SK-N-MC (cell line): Measurements from ENCODE around the gene DDX25.

Experiments used
- DNase-seq: peaks from one replicate; pipeline ENCODE4 v3.0.0-alpha.2; 2011; ENCODE audit warnings: low read depth, low spot score
- H3K27ac ChIP-seq: fragments of 200-600 bp; sonication (generic); 2 replicates; pipeline ENCODE4 v1.5.1; 2016; ENCODE audit warnings: mixed run types
- H3K36me3 ChIP-seq: fragments of 200-600 bp; sonication (generic); 2 replicates; pipeline ENCODE4 v1.6.1; 2017; ENCODE audit warnings: antibody characterized with exemption, low read length, mixed read lengths; ENCODE audit not compliant: insufficient read depth
- H3K4me3 ChIP-seq: fragments of 200-600 bp; sonication (generic); 2 replicates; pipeline ENCODE4 v1.5.1; 2016
- H3K9ac ChIP-seq: fragments of 200-600 bp; sonication (generic); 2 replicates; pipeline ENCODE4 v1.8.0; 2017; ENCODE audit warnings: mixed run types, mixed read lengths; ENCODE audit not compliant: insufficient read length
- H3K9me3 ChIP-seq: fragments of 200-600 bp; sonication (generic); 2 replicates; pipeline ENCODE4 v1.6.1; 2017; ENCODE audit warnings: low read depth, mild to moderate bottlenecking, antibody characterized with exemption, low read length, moderate library complexity, mixed read lengths
- EZH2 ChIP-seq: fragments of 200-600 bp; sonication (generic); IDR thresholded peaks from one replicate; pipeline ENCODE4 v1.6.1; 2017; ENCODE audit warnings: antibody characterized with exemption
- FOXP2 ChIP-seq: optimal IDR thresholded peaks from 2 replicates; pipeline ENCODE3; 2011; ENCODE audit warnings: mild to moderate bottlenecking, moderate library complexity; ENCODE audit not compliant: insufficient read depth; ENCODE audit errors: extremely low read length, control extremely low read depth
- POLR2AphosphoS5 ChIP-seq: IDR thresholded peaks from 2 replicates; pipeline ENCODE4 v1.6.1; 2012; ENCODE audit warnings: mild to moderate bottlenecking, low read depth, low read length, borderline replicate concordance

DDX25 gene

DNA sequence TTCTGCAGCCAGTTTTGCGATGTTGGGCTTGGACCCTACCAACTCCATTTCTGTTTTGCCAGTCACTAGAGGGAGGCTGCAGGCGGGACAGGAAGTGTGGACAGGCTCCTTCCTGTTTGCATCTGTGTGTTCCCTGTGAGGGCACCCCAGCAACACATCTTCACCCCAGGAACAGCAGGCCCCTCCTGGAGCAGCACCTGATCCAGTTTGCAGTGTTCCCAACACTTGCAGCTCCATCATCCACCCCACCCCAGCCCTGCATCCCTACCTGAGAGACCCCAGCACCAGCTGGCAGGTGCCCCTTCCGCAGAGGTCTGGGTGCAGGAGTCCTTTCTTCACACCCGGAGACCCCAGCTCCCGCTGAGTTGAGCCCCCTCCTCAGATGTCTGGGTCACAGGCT is 34.1 kb downstream of the DDX25 start:
- Histone ChIP-seq H3K9me3 (no peaks in the 10 kb centered on the region), H3K4me3 (no peak overlapping the region), H3K36me3 (no peaks in the 10 kb centered on the region), H3K9ac (no peak overlapping the region), H3K27ac (no peak overlapping the region)
- DNase-seq: no peak
- no peak for TF ChIP-seq POLR2AphosphoS5
- no peak for TF ChIP-seq EZH2
- TF ChIP-seq FOXP2: no peak

DNA sequence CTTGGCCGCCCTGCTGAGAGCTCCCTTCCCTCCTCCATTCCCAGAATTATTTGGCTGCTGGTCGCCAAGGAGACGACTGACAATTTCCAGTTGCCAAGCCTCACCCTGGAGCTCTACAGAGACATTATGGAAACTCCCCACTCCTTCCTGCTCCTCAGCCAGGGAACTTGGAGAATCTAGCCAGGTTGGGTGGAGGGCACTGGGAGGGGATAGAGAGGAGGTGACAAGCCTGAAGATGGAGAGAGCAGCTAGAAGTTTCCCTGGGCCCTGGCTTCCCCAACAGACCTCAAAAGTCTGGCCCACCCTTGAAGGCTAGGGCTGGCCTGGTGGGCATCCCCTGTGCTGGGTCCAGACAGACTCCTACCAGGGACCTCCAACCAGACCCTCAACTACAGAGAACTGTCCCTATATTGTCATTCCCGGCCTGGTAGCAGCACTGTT is 34.8 kb downstream of the DDX25 start:
- Histone ChIP-seq H3K9me3 (no peaks in the 10 kb centered on the region), H3K36me3 (no peaks in the 10 kb centered on the region), H3K4me3 (no peak overlapping the region), H3K27ac (no peak overlapping the region), H3K9ac (no peak overlapping the region)
- TF ChIP-seq FOXP2: no peak
- TF ChIP-seq EZH2: no peak
- no peak for TF ChIP-seq POLR2AphosphoS5
- DNase-seq: no peak

DNA sequence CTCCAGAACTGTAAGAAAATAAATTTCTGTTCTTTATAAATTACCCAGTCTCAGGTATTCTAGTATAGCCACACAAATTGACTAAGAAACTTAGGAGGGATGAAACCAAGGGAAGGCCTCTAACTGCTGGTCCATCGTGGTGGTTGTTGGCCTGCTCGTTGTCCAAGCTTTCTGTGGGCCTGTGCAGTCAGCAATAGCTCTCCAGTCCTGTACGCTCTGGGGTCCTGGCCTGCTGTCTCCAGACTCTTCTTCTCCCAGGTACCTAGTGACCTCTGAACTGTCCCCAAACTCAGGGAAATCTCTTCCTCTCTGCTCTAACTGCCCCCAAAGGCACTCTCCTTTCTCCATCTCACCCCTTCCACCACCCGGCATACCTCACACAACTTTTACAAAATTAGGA is 35.8 kb downstream of the DDX25 start:
- no peak for TF ChIP-seq EZH2
- TF ChIP-seq FOXP2: no peak
- no peak for TF ChIP-seq POLR2AphosphoS5
- Histone ChIP-seq H3K27ac (no peak overlapping the region), H3K9ac (no peak overlapping the region), H3K9me3 (no peaks in the 10 kb centered on the region), H3K4me3 (no peak overlapping the region), H3K36me3 (no peaks in the 10 kb centered on the region)
- DNase-seq: no peak

DNA sequence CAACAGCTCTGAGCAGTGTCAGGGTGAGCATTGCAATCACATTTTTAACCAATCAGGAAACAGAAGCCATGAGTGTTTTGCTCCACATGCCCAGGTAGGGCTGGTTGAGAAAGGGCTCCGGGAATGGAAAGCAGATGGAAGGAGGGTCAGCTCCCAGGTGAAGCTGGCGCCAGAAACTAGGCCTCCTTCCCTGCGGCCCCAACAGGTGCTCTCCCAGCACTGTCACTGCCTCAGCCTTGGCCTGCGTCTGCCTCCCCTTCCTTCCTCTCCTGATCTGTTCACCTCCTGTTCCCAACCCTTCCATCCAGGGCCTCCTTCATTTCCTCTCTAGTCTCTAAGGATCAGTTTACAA is 36.9 kb downstream of the DDX25 start:
- no peak for TF ChIP-seq EZH2
- TF ChIP-seq FOXP2: no peak
- no peak for TF ChIP-seq POLR2AphosphoS5
- H3K36me3 ChIP-seq: no peaks in the 10 kb centered on the region
- no peak overlapping the region for H3K27ac ChIP-seq
- no peak overlapping the region for H3K9ac ChIP-seq
- DNase-seq: no peak
- H3K4me3 ChIP-seq: no peak overlapping the region
- H3K9me3 ChIP-seq: no peaks in the 10 kb centered on the region

DNA sequence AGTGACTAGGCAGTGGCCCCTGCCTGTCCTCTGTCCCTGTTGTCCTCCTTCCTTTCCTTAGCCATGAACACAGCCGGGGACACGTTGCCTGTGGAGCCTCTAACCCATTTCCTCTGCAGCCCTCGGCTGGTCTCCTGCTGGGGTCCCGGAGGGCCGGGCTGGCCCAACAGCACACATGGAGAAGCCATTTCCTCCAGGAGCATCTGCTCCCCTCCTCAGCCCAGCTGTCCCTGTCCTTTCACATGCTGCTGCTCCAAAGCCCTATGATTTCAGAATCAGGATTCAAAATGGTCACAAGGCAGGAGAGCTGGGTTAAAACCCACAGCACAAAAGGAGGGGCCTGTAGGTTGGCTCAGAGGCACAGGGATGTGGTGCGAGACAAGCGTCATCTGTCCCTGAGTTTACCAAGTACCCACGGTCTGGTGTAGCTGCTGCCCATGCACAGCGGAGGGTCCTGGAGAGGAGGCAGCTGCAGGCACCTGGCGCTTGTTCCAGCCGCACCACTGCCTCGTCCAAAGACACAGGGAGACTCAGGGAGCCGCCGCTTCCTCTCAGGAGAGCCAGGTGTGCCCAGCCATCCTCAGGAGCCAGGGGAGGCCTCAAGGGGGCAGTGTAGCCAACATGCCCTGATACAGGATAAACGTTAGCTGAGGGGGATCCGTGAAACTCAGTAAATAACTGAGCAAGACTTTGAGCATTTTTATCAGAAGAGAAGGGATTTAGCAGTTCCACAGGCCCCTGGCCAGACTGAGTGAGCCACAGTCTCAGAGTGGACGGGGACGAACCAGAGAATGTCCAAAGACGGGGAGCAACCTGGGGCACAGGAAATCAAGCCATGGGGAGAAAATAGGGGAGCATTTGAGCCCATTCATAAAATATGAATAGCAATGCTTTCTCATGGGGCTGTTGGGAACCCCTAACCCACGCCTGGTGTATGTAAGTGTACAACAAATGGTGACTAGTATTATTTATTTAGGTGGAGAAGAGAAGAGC is 37.6 kb downstream of the DDX25 start:
- H3K4me3 ChIP-seq: no peak overlapping the region
- no peak for DNase-seq
- H3K36me3 ChIP-seq: no peaks in the 10 kb centered on the region
- H3K9ac ChIP-seq: no peak overlapping the region
- no peak for TF ChIP-seq POLR2AphosphoS5
- TF ChIP-seq FOXP2: no peak
- TF ChIP-seq EZH2: no peak
- H3K9me3 ChIP-seq: no peaks in the 10 kb centered on the region
- H3K27ac ChIP-seq: no peak overlapping the region

DNA sequence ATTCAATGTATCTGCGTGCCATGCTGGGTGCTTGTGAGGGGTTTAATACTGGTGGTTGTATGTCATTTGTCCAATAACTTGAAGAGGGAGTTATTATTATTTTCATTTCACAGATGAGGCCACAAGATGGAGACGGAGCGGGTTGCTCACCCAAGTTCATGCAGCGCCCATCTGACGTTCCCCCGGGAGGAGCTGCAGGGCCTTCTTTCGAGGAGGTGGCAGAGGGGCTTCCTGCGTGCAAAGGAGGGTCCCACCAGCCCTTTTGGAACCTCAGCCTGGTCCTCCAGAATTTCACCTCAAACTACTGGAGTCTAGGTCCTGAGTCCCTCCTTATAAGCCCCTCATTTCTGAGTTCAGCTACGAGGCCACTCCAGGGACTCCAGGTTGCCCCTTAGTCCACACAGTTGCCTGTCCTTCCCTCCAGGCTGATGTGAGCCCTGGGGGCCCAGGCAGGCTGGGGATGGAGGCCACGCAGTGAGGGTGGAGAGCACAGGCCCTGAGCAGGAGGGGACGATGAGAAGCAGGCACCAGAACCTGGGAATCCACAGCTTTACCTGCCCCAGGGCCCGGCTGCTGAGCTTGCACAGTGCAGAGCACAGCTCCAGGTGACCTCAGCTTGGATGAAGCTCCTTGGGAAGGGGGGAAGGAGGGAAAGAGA is 38.6 kb downstream of the DDX25 start:
- TF ChIP-seq POLR2AphosphoS5 (no peak), FOXP2 (no peak), EZH2 (no peak)
- DNase-seq: no peak
- H3K27ac ChIP-seq: no peak overlapping the region
- H3K9me3 ChIP-seq: no peaks in the 10 kb centered on the region
- no peak overlapping the region for H3K9ac ChIP-seq
- H3K36me3 ChIP-seq: no peaks in the 10 kb centered on the region
- no peak overlapping the region for H3K4me3 ChIP-seq

DNA sequence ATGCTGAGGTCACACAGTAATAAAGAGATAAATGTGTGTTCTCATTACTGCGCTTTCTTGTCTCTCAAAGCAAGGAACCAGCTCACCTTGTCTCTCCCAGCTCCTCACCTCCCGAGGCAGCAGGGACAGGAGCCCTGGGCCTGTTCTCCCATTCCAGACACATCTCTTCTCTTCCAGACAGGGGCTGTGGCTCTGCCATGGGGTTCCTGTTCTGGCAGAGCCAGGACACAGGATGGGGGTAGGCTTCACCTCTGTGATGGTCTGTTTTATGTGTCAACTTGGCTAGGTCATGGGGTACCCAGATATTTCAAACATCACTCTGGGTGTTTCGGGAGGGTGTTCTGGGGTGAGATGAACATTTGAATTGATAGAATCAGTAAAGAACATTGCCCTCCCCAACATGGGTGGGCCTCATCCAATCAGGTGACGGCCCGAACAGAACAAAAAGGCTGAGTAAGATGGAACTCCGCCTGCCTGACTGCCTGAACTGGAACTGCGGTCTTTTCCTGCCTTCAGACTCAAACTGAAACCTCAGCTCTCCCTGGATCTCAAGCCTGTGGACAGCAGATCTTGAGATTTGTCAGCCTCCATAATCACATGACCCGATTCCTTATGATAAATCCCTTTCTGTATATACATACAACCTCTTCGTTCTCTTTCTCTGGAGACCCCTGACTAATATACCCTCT is 39.5 kb downstream of the DDX25 start:
- TF ChIP-seq EZH2: no peak
- TF ChIP-seq FOXP2: no peak
- no peak for TF ChIP-seq POLR2AphosphoS5
- no peak overlapping the region for H3K9ac ChIP-seq
- no peaks in the 10 kb centered on the region for H3K9me3 ChIP-seq
- H3K36me3 ChIP-seq: no peaks in the 10 kb centered on the region
- no peak for DNase-seq
- H3K27ac ChIP-seq: no peak overlapping the region
- no peak overlapping the region for H3K4me3 ChIP-seq

DNA sequence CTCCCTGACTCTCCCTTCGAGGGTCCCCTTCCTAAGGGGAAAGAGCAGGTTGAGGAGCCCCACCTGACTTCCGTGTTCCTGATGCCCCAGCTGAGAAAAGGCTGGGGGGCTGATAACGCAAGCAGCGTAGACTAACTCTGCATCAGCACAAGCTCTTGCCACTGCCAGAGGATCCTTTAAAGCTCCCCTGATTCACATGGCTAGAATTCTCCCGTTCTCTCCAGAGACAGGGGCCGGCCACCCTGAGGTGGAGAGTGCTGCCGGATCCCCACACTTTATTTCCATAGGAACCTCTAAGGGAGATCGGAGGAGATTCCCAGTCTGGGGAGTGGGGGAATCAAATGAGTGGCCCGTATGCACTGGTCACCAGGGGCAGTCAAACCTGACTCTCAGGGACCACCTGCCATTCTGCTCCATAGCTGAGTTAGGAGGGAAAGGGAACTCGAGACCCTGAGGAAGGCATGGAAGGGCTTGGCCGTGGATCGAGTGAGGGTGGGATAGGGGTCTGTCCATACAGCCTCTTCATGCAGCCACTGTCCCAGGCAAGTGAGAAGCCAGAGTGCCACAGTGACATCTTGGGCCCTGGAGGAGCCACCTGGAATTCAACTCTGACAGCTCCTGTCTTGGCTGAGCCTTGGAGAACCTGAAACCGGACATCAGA is 40.2 kb downstream of the DDX25 start:
- Histone ChIP-seq H3K9ac (no peak overlapping the region), H3K9me3 (no peaks in the 10 kb centered on the region), H3K4me3 (no peak overlapping the region), H3K27ac (no peak overlapping the region), H3K36me3 (no peaks in the 10 kb centered on the region)
- TF ChIP-seq POLR2AphosphoS5 (no peak), FOXP2 (no peak), EZH2 (no peak)
- DNase-seq: no peak
